HFF-Myc (cell line): ENCODE data around the gene DSE.

ENCODE experiments used
- DNase-seq: peaks from one replicate; pipeline ENCODE4 v3.0.0-alpha.2; 2011; ENCODE audit warnings: low read depth; ENCODE audit errors: extremely low read depth
- H3K4me3 ChIP-seq: replicated peaks from 2 replicates; pipeline ENCODE4 v1.5.1; 2011; ENCODE audit warnings: low read depth, mild to moderate bottlenecking, control low read depth, low read length
- CTCF ChIP-seq: IDR thresholded peaks from 2 replicates; pipeline ENCODE4 v1.5.1; 2012; ENCODE audit warnings: mild to moderate bottlenecking, low read depth, low read length, control low read depth; ENCODE audit errors: missing control alignments

Gene DSE

GRCh38 chr6:116437656-116438055 lies 66.9 kb downstream of the DSE start:
- H3K4me3 ChIP-seq, result no peak overlapping the region
- TF ChIP-seq CTCF, result no peak
- DNase-seq, result no peak

GRCh38 chr6:116438590-116439448 lies 68.1 kb downstream of the DSE start:
- no peak for TF ChIP-seq CTCF
- DNase-seq, result no peak
- H3K4me3 ChIP-seq, result no peak overlapping the region

GRCh38 chr6:116439522-116440051 lies 68.8 kb downstream of the DSE start:
- no peak for DNase-seq
- no peak for TF ChIP-seq CTCF
- no peak overlapping the region for H3K4me3 ChIP-seq

- no peak for DNase-seq
- H3K4me3 ChIP-seq, result no peak overlapping the region
- no peak for TF ChIP-seq CTCF
Measured at GRCh38 chr6:116443105-116443504, 72.4 kb downstream of the DSE start.

GRCh38 chr6:116444092-116444491 lies 73.3 kb downstream of the DSE start:
- H3K4me3 ChIP-seq, result no peak overlapping the region
- DNase-seq, result peak; percentile 26
- TF ChIP-seq CTCF, result peak; percentile 38

- TF ChIP-seq CTCF, result no peak
- H3K4me3 ChIP-seq, result no peak overlapping the region
- DNase-seq, result no peak
Measured at GRCh38 chr6:116444575-116444974, 73.8 kb downstream of the DSE start.
